ENCODE measurements around the gene INTS2.

Gene INTS2, protein sequence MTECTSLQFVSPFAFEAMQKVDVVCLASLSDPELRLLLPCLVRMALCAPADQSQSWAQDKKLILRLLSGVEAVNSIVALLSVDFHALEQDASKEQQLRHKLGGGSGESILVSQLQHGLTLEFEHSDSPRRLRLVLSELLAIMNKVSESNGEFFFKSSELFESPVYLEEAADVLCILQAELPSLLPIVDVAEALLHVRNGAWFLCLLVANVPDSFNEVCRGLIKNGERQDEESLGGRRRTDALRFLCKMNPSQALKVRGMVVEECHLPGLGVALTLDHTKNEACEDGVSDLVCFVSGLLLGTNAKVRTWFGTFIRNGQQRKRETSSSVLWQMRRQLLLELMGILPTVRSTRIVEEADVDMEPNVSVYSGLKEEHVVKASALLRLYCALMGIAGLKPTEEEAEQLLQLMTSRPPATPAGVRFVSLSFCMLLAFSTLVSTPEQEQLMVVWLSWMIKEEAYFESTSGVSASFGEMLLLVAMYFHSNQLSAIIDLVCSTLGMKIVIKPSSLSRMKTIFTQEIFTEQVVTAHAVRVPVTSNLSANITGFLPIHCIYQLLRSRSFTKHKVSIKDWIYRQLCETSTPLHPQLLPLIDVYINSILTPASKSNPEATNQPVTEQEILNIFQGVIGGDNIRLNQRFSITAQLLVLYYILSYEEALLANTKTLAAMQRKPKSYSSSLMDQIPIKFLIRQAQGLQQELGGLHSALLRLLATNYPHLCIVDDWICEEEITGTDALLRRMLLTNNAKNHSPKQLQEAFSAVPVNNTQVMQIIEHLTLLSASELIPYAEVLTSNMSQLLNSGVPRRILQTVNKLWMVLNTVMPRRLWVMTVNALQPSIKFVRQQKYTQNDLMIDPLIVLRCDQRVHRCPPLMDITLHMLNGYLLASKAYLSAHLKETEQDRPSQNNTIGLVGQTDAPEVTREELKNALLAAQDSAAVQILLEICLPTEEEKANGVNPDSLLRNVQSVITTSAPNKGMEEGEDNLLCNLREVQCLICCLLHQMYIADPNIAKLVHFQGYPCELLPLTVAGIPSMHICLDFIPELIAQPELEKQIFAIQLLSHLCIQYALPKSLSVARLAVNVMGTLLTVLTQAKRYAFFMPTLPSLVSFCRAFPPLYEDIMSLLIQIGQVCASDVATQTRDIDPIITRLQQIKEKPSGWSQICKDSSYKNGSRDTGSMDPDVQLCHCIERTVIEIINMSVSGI
- 22.1 to 34.3 (median 33.2) reads per million in 3 donors for total RNA-seq

DNA sequence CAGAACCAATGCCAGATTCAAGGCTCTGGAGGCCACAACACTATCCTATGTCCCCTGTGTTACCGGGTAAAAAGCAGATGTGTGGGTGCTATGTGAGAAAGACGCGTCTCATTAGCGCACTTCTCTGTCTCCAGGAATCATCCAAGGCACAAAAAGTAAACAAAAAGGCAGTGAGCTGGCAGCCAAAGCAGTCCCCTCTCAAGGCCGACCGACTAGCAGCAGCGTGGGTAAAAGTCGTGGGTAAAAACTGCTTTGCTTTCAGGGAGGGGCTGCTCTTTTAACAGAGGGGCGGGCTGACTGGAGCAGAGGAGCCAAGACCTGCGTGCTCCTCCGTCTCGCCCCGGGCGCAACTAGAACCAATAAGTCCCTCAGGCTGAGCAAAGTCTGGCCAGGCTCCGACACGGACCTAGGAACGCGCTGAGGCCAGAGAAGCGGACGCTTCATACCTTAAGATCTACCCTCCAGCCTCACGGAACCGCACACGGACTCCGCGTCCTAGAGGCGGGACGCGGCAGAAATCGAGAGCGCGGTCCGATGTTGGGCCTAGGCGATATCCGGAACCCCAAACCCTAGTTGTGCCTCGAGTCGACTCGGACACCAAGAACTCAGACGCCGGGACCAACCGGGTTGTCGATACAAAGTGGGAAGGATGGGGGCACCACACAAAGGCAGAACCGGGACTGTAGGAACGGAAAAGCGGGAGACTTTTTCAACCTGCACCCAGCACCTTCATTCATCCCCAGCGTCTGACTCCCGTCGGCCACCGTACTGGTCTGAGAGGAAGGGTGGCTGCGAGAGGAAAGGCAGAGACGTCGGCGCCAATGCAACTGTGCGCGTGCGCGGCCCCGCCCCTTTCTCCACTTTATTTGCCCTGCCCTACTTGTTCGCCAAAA is at the start of gene INTS2:
Gene INTS2 (minus strand): TSS at position 775 of the 893 bp plus-strand sequence. CDS start 1,338 bp downstream, outside the sequence.
- peak within 1 kb of the TSS; percentile 83 for H3K4me3 ChIP-seq (ENCODE audit: insufficient read depth, low read depth, low read length, poor library complexity, severe bottlenecking)
- DNase-seq, result peak; percentile 90 to 93 (median 91)

DNA sequence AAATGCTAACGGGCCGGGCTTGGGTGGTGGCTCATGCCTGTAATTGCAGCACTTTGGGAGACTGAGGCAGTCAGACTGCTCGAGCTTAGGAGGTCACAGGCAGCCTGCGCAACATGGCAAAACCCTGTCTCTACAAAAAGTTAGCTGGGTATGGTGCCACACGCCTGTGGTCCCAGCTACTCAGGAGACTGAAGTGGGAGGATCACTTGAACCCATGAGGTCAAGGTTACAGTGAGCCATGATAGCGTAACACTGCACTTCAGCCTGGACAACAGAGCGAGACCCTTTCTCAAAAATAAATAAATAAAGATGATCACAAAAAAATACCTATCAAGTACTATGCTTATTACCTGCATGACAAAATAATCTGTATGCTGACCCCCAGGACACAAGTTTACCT is 46.3 kb upstream of the INTS2 start:
- peaks cover 21% of the 10 kb centered on the region for H3K36me3 ChIP-seq (ENCODE audit: control insufficient read depth, insufficient read depth, low read length)
- no peak overlapping the region for H3K4me3 ChIP-seq (ENCODE audit: insufficient read depth, low read depth, low read length, poor library complexity, severe bottlenecking)
- H3K4me1 ChIP-seq (ENCODE audit: control insufficient read depth, insufficient read depth, low read length, poor library complexity, severe bottlenecking), result no peaks in the 10 kb centered on the region
- no peak for DNase-seq
- H3K27me3 ChIP-seq (replicated peaks; ENCODE audit: control insufficient read depth, insufficient read depth, low read length, poor library complexity, severe bottlenecking), result no peaks in the 10 kb centered on the region
- H3K9me3 ChIP-seq (ENCODE audit: control insufficient read depth, low read length), result no peaks in the 10 kb centered on the region
- no peak overlapping the region for H3K27ac ChIP-seq (ENCODE audit: insufficient read depth, low read length, poor library complexity, severe bottlenecking)

More for the DNA sequence above, at the start of gene INTS2:
- H3K27me3 ChIP-seq (replicated peaks; ENCODE audit: control insufficient read depth, insufficient read depth, low read length, poor library complexity, severe bottlenecking), result no peaks in the 10 kb centered on the region
- peaks cover 9% of the 10 kb centered on the region for H3K4me1 ChIP-seq (ENCODE audit: control insufficient read depth, insufficient read depth, low read length, poor library complexity, severe bottlenecking)
- peaks cover 12% of the 10 kb centered on the region for H3K36me3 ChIP-seq (ENCODE audit: control insufficient read depth, insufficient read depth, low read length)
- H3K27ac ChIP-seq (ENCODE audit: insufficient read depth, low read length, poor library complexity, severe bottlenecking), result peak within 1 kb of the TSS; percentile 80
- H3K9me3 ChIP-seq (ENCODE audit: control insufficient read depth, low read length), result no peaks in the 10 kb centered on the region

DNA sequence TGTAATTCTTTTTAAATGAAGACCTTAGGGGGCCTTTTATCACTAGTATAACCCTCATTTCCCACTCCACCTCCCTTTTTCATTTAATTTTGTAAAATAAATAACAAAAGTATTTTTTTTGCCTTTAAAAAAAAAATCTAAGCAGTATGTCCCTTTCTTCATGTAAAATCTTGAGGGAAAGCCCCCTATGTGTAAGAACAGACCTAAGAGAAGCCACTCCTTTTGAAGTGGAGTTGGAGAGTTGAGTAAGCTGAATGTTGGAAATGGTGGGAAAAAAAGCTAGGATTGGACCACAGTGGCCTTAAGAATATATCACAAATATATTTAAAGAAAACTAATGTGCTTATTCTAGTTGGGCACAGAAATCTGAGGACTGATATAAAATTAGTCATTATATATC is 44.5 kb upstream of the INTS2 start:
- peaks cover 21% of the 10 kb centered on the region for H3K36me3 ChIP-seq (ENCODE audit: control insufficient read depth, insufficient read depth, low read length)
- H3K9me3 ChIP-seq (ENCODE audit: control insufficient read depth, low read length), result no peaks in the 10 kb centered on the region
- H3K27me3 ChIP-seq (replicated peaks; ENCODE audit: control insufficient read depth, insufficient read depth, low read length, poor library complexity, severe bottlenecking), result no peaks in the 10 kb centered on the region
- no peak overlapping the region for H3K27ac ChIP-seq (ENCODE audit: insufficient read depth, low read length, poor library complexity, severe bottlenecking)
- H3K4me3 ChIP-seq (ENCODE audit: insufficient read depth, low read depth, low read length, poor library complexity, severe bottlenecking), result no peak overlapping the region
- no peak for DNase-seq
- no peaks in the 10 kb centered on the region for H3K4me1 ChIP-seq (ENCODE audit: control insufficient read depth, insufficient read depth, low read length, poor library complexity, severe bottlenecking)

DNA sequence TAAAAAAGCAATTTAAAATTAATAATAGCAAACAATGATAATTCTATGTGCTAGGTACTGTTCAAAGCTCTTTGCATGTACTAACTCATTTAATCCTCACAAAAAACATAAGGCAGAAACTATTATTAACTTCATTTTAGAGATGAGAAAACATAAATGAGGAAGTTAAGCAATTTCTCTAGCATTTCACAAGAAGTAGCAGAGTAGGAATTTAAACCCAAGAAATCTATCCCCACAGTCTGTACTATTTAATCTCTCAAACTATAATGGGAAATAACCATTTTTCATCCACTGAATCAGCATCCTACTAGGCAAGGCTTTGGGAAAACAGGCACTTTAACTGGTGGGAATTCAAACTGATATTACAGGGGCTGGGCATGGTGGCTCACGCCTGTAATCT is 42.2 kb upstream of the INTS2 start:
- H3K4me1 ChIP-seq (ENCODE audit: control insufficient read depth, insufficient read depth, low read length, poor library complexity, severe bottlenecking), result no peaks in the 10 kb centered on the region
- H3K27ac ChIP-seq (ENCODE audit: insufficient read depth, low read length, poor library complexity, severe bottlenecking), result no peak overlapping the region
- H3K9me3 ChIP-seq (ENCODE audit: control insufficient read depth, low read length), result no peaks in the 10 kb centered on the region
- H3K36me3 ChIP-seq (ENCODE audit: control insufficient read depth, insufficient read depth, low read length), result peaks cover 29% of the 10 kb centered on the region
- DNase-seq, result no peak
- no peaks in the 10 kb centered on the region for H3K27me3 ChIP-seq (replicated peaks; ENCODE audit: control insufficient read depth, insufficient read depth, low read length, poor library complexity, severe bottlenecking)
- H3K4me3 ChIP-seq (ENCODE audit: insufficient read depth, low read depth, low read length, poor library complexity, severe bottlenecking), result no peak overlapping the region

DNA sequence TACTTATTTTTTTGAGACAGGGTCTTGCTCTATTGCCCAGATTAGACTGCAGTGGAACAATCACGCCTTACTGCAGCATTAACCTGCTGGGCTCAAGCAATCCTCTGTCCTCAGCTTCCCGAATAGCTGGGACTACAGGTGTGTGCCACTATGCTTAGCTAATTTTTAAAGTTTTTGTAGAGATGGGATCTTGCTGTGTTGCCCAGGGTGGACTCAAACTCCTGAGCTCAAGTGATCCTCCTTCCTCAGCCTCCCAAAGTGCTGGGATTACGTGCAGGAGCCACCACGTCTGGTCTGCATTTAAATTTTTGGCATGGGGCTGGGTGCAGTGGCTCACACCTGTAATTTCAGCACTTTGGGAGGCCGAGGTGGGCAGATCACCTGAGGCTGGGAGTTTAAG is 41.0 kb upstream of the INTS2 start:
- Histone ChIP-seq H3K27me3 (replicated peaks; ENCODE audit: control insufficient read depth, insufficient read depth, low read length, poor library complexity, severe bottlenecking) (no peaks in the 10 kb centered on the region), H3K36me3 (ENCODE audit: control insufficient read depth, insufficient read depth, low read length) (peaks cover 41% of the 10 kb centered on the region), H3K4me1 (ENCODE audit: control insufficient read depth, insufficient read depth, low read length, poor library complexity, severe bottlenecking) (no peaks in the 10 kb centered on the region), H3K4me3 (ENCODE audit: insufficient read depth, low read depth, low read length, poor library complexity, severe bottlenecking) (no peak overlapping the region), H3K27ac (ENCODE audit: insufficient read depth, low read length, poor library complexity, severe bottlenecking) (no peak overlapping the region), H3K9me3 (ENCODE audit: control insufficient read depth, low read length) (no peaks in the 10 kb centered on the region)
- DNase-seq, result no peak

DNA sequence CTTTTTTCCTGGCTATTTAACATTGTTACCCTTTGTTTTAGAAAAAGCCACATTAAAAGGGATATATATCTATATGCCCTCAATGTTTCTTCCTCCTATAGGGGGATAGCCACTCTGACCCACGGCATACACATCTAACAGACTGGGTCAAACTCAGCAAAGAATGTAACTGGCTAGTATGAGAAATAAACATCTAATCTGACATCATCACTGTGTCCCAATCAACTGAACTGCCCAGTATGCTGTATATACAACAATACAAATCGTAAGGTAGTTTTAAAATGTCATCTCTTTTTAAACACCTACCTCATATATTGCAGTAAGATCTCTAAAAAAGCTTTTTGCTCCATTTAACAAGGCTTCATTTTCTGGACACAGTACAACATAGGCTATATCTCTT is 39.9 kb upstream of the INTS2 start:
- Histone ChIP-seq H3K4me1 (ENCODE audit: control insufficient read depth, insufficient read depth, low read length, poor library complexity, severe bottlenecking) (no peaks in the 10 kb centered on the region), H3K27ac (ENCODE audit: insufficient read depth, low read length, poor library complexity, severe bottlenecking) (no peak overlapping the region), H3K36me3 (ENCODE audit: control insufficient read depth, insufficient read depth, low read length) (peaks cover 45% of the 10 kb centered on the region), H3K27me3 (replicated peaks; ENCODE audit: control insufficient read depth, insufficient read depth, low read length, poor library complexity, severe bottlenecking) (no peaks in the 10 kb centered on the region), H3K9me3 (ENCODE audit: control insufficient read depth, low read length) (no peaks in the 10 kb centered on the region), H3K4me3 (ENCODE audit: insufficient read depth, low read depth, low read length, poor library complexity, severe bottlenecking) (no peak overlapping the region)
- DNase-seq, result no peak

DNA sequence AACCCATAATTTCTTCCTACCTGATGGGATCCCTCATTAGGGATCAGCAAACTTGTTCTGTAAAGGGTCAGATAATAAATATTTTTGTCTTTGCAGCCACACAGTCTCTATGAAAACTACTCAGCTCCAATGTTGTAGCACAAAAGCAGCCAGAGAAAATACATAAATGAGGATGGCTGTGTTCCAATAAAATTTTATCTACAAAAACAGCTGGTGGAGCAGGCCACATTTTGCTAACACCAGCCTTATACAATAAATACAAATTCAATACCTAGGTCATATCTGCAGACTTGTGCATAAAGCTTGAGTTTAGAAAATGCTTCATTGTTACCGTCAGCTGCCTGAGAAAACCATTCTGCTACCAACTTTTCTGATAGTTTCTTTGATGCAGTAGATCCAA is 38.4 kb upstream of the INTS2 start:
- H3K4me1 ChIP-seq (ENCODE audit: control insufficient read depth, insufficient read depth, low read length, poor library complexity, severe bottlenecking), result no peaks in the 10 kb centered on the region
- H3K27ac ChIP-seq (ENCODE audit: insufficient read depth, low read length, poor library complexity, severe bottlenecking), result no peak overlapping the region
- no peak overlapping the region for H3K4me3 ChIP-seq (ENCODE audit: insufficient read depth, low read depth, low read length, poor library complexity, severe bottlenecking)
- no peaks in the 10 kb centered on the region for H3K27me3 ChIP-seq (replicated peaks; ENCODE audit: control insufficient read depth, insufficient read depth, low read length, poor library complexity, severe bottlenecking)
- DNase-seq, result no peak
- H3K9me3 ChIP-seq (ENCODE audit: control insufficient read depth, low read length), result no peaks in the 10 kb centered on the region
- peaks cover 48% of the 10 kb centered on the region for H3K36me3 ChIP-seq (ENCODE audit: control insufficient read depth, insufficient read depth, low read length)

DNA sequence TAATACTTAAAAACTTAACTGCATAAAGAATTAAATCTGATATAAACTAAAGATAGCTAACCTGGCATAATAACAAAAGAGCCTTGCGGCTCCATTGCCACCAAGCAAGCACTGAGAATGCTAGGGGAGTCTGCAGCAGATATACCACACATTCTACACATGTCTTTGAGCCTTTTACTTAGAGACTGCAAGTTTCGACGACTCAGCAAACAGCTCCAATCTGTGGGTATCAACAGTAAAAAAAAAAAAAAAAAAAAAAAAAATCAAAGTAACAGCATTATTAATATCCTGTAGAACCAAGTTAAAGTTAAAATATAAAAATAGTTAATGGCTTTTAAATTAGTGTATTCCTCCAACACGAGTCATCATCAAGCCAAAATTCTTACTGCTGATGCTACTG is 27.8 kb upstream of the INTS2 start:
- H3K4me3 ChIP-seq (ENCODE audit: insufficient read depth, low read depth, low read length, poor library complexity, severe bottlenecking), result no peak overlapping the region
- peaks cover 65% of the 10 kb centered on the region for H3K36me3 ChIP-seq (ENCODE audit: control insufficient read depth, insufficient read depth, low read length)
- no peak overlapping the region for H3K27ac ChIP-seq (ENCODE audit: insufficient read depth, low read length, poor library complexity, severe bottlenecking)
- no peaks in the 10 kb centered on the region for H3K9me3 ChIP-seq (ENCODE audit: control insufficient read depth, low read length)
- DNase-seq, result no peak
- H3K27me3 ChIP-seq (replicated peaks; ENCODE audit: control insufficient read depth, insufficient read depth, low read length, poor library complexity, severe bottlenecking), result no peaks in the 10 kb centered on the region
- H3K4me1 ChIP-seq (ENCODE audit: control insufficient read depth, insufficient read depth, low read length, poor library complexity, severe bottlenecking), result no peaks in the 10 kb centered on the region

DNA sequence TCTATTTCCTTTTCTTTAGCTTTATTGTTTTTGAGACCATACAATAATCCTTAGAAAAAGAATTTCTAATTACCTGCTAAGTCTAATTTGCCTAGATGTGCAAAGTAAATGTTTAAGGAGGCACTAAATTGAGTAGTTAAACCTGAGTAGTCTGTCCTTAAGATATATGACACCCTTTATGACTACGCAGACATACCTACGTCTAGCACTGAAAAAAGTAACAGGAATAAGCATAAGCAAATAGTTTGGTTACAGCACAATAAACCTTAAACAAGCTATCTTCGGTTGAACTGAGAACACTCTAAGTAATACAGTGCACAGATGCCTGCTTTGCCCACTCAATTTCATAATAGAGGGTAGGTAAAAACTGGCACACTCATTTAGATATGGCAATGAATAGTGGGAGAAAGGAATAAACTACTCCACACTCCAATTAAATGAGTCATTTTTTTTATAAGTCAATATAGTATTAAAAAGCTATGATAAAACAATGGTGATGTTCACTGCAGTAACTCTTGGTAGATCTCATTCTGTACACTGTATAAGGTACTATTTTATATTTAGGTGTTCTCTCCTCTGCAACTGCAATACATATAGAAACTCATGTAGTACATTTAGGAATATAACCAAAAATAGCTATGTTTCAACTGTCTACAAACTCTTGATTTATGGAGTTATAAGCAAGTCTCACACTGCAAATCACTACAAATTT is 19.7 kb upstream of the INTS2 start:
- no peak overlapping the region for H3K4me3 ChIP-seq (ENCODE audit: insufficient read depth, low read depth, low read length, poor library complexity, severe bottlenecking)
- H3K9me3 ChIP-seq (ENCODE audit: control insufficient read depth, low read length), result no peaks in the 10 kb centered on the region
- peaks cover 63% of the 10 kb centered on the region for H3K36me3 ChIP-seq (ENCODE audit: control insufficient read depth, insufficient read depth, low read length)
- DNase-seq, result no peak
- H3K27ac ChIP-seq (ENCODE audit: insufficient read depth, low read length, poor library complexity, severe bottlenecking), result no peak overlapping the region
- H3K27me3 ChIP-seq (replicated peaks; ENCODE audit: control insufficient read depth, insufficient read depth, low read length, poor library complexity, severe bottlenecking), result no peaks in the 10 kb centered on the region
- no peaks in the 10 kb centered on the region for H3K4me1 ChIP-seq (ENCODE audit: control insufficient read depth, insufficient read depth, low read length, poor library complexity, severe bottlenecking)
